Keratinocyte (primary cell): ENCODE data around the gene CFAP58.

ENCODE experiments used
- CTCF ChIP-seq, 3 experiments: IDR thresholded peaks in 1 of 3; conservative IDR thresholded peaks in 1 of 3; optimal IDR thresholded peaks in 1 of 3; 2 replicates in 2 of 3; 3 replicates in 1 of 3; pipeline versions ENCODE3 to v1.5.1; 2011; ENCODE audit warnings: low read length in 3 of 3, mild to moderate bottlenecking in 3 of 3, moderate library complexity in 2 of 3, control low read depth in 1 of 3, inconsistent platforms in 1 of 3; ENCODE audit not compliant: insufficient read depth in 2 of 3; ENCODE audit errors: extremely low read depth in 1 of 3
- EZH2 ChIP-seq: IDR thresholded peaks from one replicate; pipeline ENCODE4 v1.6.1; 2012; ENCODE audit warnings: inconsistent platforms, mild to moderate bottlenecking, low read length, moderate library complexity

- TF ChIP-seq CTCF (optimal IDR thresholded peaks at IDR 0.05 in 1 of 3, IDR thresholded peaks at IDR 0.05 in 1 of 3, conservative IDR thresholded peaks at IDR 0.05 in 1 of 3; ENCODE audit: extremely low read depth in 1 of 3, insufficient read depth in 2 of 3, low read length in 3 of 3) = no peak
- no peak for TF ChIP-seq EZH2
These were observed 42.4 kb upstream of the CFAP58 start for GRCh38 chr10:104311184-104311720.
